ENCODE results near the gene CEP295NL. TPM values are rescaled to one million over a fixed set of nuclear protein-coding genes. Genes with fewer than 3 reads are reported as not detected.
"Not testable (repeated sequence)": the region's sequence is repeated elsewhere in the genome, so short reads cannot be mapped to it uniquely, and the experiment has no call there.

Gene CEP295NL
- total RNA-seq, 4 donors from 2014 or later, result 1.8 to 3.0 (median 2.5) TPM

- in situ Hi-C loops (cut with MboI; ENCODE audit: low pct_ligation_motif_present in 1 of 4, low pct_unique_long_range_greater_than_20kb in 1 of 4, low sequenced_read_pairs in 3 of 4) (no loop called here), intact Hi-C loops (cut with DNase I; ENCODE audit: low total_unique reads) (no loop called here)
- H3K4me1 ChIP-seq, result peaks cover 9 to 39% (median 23%) of the 10 kb centered on the region in 4 donors
- H3K9me3 ChIP-seq, result no peaks in the 10 kb centered on the region
- H3K27me3 ChIP-seq, result no peaks in the 10 kb centered on the region
- DNase-seq, result no peak
- WGBS, 2 donors (ENCODE audit: low coverage in 1 of 2), result 92 to 94% methylated on average over 7 to 15 of the region's 15 CpGs
- H3K36me3 ChIP-seq, result no peaks in the 10 kb centered on the region
- H3K4me3 ChIP-seq, result no peak overlapping the region
- TF ChIP-seq EP300 (IDR thresholded peaks at IDR 0.05; ENCODE audit: low read depth) (no peak), CTCF (IDR thresholded peaks at IDR 0.05) (no peak), POLR2A (IDR thresholded peaks at IDR 0.05) (no peak), POLR2AphosphoS5 (IDR thresholded peaks at IDR 0.05) (no peak)
- peak overlapping the region in 1 of 4 donors; percentile 12 for H3K27ac ChIP-seq
These were observed 10.1 kb upstream of the CEP295NL start for GRCh38 chr17:78913115-78913514.

GRCh38 chr17:78912082-78912481, 9.1 kb upstream of the CEP295NL start:
- in situ Hi-C loops (cut with MboI; ENCODE audit: low pct_ligation_motif_present in 1 of 4, low pct_unique_long_range_greater_than_20kb in 1 of 4, low sequenced_read_pairs in 3 of 4) (no loop called here), intact Hi-C loops (cut with DNase I; ENCODE audit: low total_unique reads) (no loop called here)
- peak overlapping the region in 2 of 4 donors; percentile 17 to 34 for H3K27ac ChIP-seq
- H3K4me3 ChIP-seq, result no peak overlapping the region
- DNase-seq, result no peak
- H3K27me3 ChIP-seq, result no peaks in the 10 kb centered on the region
- WGBS, 2 donors (ENCODE audit: low coverage in 1 of 2), result 84 to 93% methylated on average over 6 to 8 of the region's 8 CpGs
- no peaks in the 10 kb centered on the region for H3K36me3 ChIP-seq
- no peak for TF ChIP-seq EP300 (IDR thresholded peaks at IDR 0.05; ENCODE audit: low read depth)
- H3K9me3 ChIP-seq, result no peaks in the 10 kb centered on the region
- peaks cover 9 to 29% (median 19%) of the 10 kb centered on the region in 4 donors for H3K4me1 ChIP-seq

GRCh38 chr17:78911543-78911942, 8.5 kb upstream of the CEP295NL start:
- DNase-seq; intact Hi-C loops (cut with DNase I; ENCODE audit: low total_unique reads); H3K27me3 ChIP-seq; H3K36me3 ChIP-seq; H3K4me3 ChIP-seq; in situ Hi-C loops (cut with MboI; ENCODE audit: low pct_ligation_motif_present in 1 of 4, low pct_unique_long_range_greater_than_20kb in 1 of 4, low sequenced_read_pairs in 3 of 4); H3K9me3 ChIP-seq: not testable (repeated sequence)
- H3K27ac ChIP-seq, result peak overlapping the region in 3 of 4 donors; percentile 26 to 39 (median 27)
- peaks cover 9 to 26% (median 16%) of the 10 kb centered on the region in 4 donors for H3K4me1 ChIP-seq
- WGBS, 2 donors (ENCODE audit: low coverage in 1 of 2), result 82 to 97% methylated on average over 6 to 7 of the region's 7 CpGs

GRCh38 chr17:78910497-78911284, 7.7 kb upstream of the CEP295NL start:
- 76 to 84% methylated on average over 10 to 11 of the region's 11 CpGs for WGBS, 2 donors (ENCODE audit: low coverage in 1 of 2)
- H3K4me1 ChIP-seq, result peaks cover 6 to 22% (median 7%) of the 10 kb centered on the region in 4 donors
- H3K9me3 ChIP-seq, result no peaks in the 10 kb centered on the region
- peak overlapping the region in 3 of 4 donors; percentile 26 to 39 (median 27) for H3K27ac ChIP-seq
- TF ChIP-seq POLR2AphosphoS5 (IDR thresholded peaks at IDR 0.05) (no peak), CTCF (IDR thresholded peaks at IDR 0.05) (no peak), EP300 (IDR thresholded peaks at IDR 0.05; ENCODE audit: low read depth) (no peak), POLR2A (IDR thresholded peaks at IDR 0.05) (no peak)
- DNase-seq, result no peak
- intact Hi-C loops (cut with DNase I; ENCODE audit: low total_unique reads) (no loop called here), in situ Hi-C loops (cut with MboI; ENCODE audit: low pct_ligation_motif_present in 1 of 4, low pct_unique_long_range_greater_than_20kb in 1 of 4, low sequenced_read_pairs in 3 of 4) (no loop called here)
- H3K27me3 ChIP-seq, result no peaks in the 10 kb centered on the region
- no peak overlapping the region for H3K4me3 ChIP-seq
- no peaks in the 10 kb centered on the region for H3K36me3 ChIP-seq

GRCh38 chr17:78908426-78908825, 5.4 kb upstream of the CEP295NL start:
- intact Hi-C loops (cut with DNase I; ENCODE audit: low total_unique reads) (no loop called here), in situ Hi-C loops (cut with MboI; ENCODE audit: low pct_ligation_motif_present in 1 of 4, low pct_unique_long_range_greater_than_20kb in 1 of 4, low sequenced_read_pairs in 3 of 4) (no loop called here)
- TF ChIP-seq POLR2AphosphoS5 (IDR thresholded peaks at IDR 0.05) (no peak), POLR2A (IDR thresholded peaks at IDR 0.05) (no peak), CTCF (IDR thresholded peaks at IDR 0.05) (no peak), EP300 (IDR thresholded peaks at IDR 0.05; ENCODE audit: low read depth) (no peak)
- Histone ChIP-seq H3K4me3 (no peak overlapping the region), H3K27me3 (no peaks in the 10 kb centered on the region), H3K4me1 (peaks cover 3 to 31% (median 6%) of the 10 kb centered on the region in 4 donors), H3K36me3 (no peaks in the 10 kb centered on the region), H3K27ac (no peak overlapping the region), H3K9me3 (no peaks in the 10 kb centered on the region)
- WGBS, 2 donors (ENCODE audit: low coverage in 1 of 2), result 37 to 40% methylated on average over 1 to 4 of the region's 4 CpGs
- DNase-seq, result no peak
